Right lobe of liver (tissue), 4 donors: ENCODE measurements around the gene ANKRD33.

Experiments
- CTCF ChIP-seq, 4 donors: fragments of 200-600 bp in 3 of 4; fragments of 450-650 bp in 1 of 4; IDR thresholded peaks; one replicate each; pipeline versions ENCODE4 v1.5.1 to v1.8.0; 2016 to 2022; ENCODE audit warnings: antibody characterized with exemption in 4 of 4, mild to moderate bottlenecking in 2 of 4
- POLR2A ChIP-seq: fragments of 450-650 bp; IDR thresholded peaks from one replicate; pipeline ENCODE4 v1.6.1; 2017; ENCODE audit warnings: antibody characterized with exemption, mild to moderate bottlenecking
- donor health status: DM: no; HTN: no; CAD: no.
- donor health status: DM: no; HTN: no; CAD: no.
- donor health status: DM: no; HTN: yes; CAD: no.

GRCh38 chr12:51915003-51915625, 27.2 kb downstream of the ANKRD33 start:
- TF ChIP-seq CTCF (IDR thresholded peaks at IDR 0.05) = no peak
- TF ChIP-seq POLR2A = no peak
